Activated CD8-positive, alpha-beta memory T cell treated with anti-CD3 and anti-CD28 coated beads, Interleukin-2, amount 50 U/mL, for 4 hours (primary cell): ENCODE data around the gene CNTN5.

Experiments
- DNase-seq: peaks from one replicate; pipeline ENCODE4 v3.0.0-alpha.2; 2020

Gene CNTN5

GRCh38 chr11:99171330-99171729 lies 150.6 kb downstream of the CNTN5 start:
- DNase-seq = no peak

- no peak for DNase-seq
These were observed 155.7 kb downstream of the CNTN5 start for GRCh38 chr11:99176430-99176829.

GRCh38 chr11:99177446-99177845 lies 156.7 kb downstream of the CNTN5 start:
- no peak for DNase-seq

- DNase-seq = no peak
These were observed 163.4 kb downstream of the CNTN5 start for GRCh38 chr11:99184146-99184545.

- no peak for DNase-seq
These were observed 167.5 kb downstream of the CNTN5 start for GRCh38 chr11:99188221-99188620.

- no peak for DNase-seq
These were observed 172.0 kb downstream of the CNTN5 start for GRCh38 chr11:99192716-99193115.

GRCh38 chr11:99197477-99197876 lies 176.7 kb downstream of the CNTN5 start:
- DNase-seq = no peak

- DNase-seq = no peak
These were observed 177.5 kb downstream of the CNTN5 start for GRCh38 chr11:99198215-99198614.

GRCh38 chr11:99199341-99199740 lies 178.6 kb downstream of the CNTN5 start:
- no peak for DNase-seq

GRCh38 chr11:99200720-99201119 lies 180.0 kb downstream of the CNTN5 start:
- no peak for DNase-seq

GRCh38 chr11:99208813-99209212 lies 188.1 kb downstream of the CNTN5 start:
- DNase-seq = no peak

- no peak for DNase-seq
These were observed 208.8 kb downstream of the CNTN5 start for GRCh38 chr11:99229544-99229943.

- DNase-seq = no peak
These were observed 213.8 kb downstream of the CNTN5 start for GRCh38 chr11:99234534-99234933.

- DNase-seq = no peak
These were observed 217.7 kb downstream of the CNTN5 start for GRCh38 chr11:99238401-99238800.

- no peak for DNase-seq
These were observed 219.7 kb downstream of the CNTN5 start for GRCh38 chr11:99240192-99241030.

- DNase-seq = no peak
These were observed 220.3 kb downstream of the CNTN5 start for GRCh38 chr11:99241066-99241465.

GRCh38 chr11:99244613-99245012 lies 223.9 kb downstream of the CNTN5 start:
- no peak for DNase-seq

- no peak for DNase-seq
These were observed 225.4 kb downstream of the CNTN5 start for GRCh38 chr11:99246199-99246598.

- no peak for DNase-seq
These were observed 235.9 kb downstream of the CNTN5 start for GRCh38 chr11:99256614-99257013.

- DNase-seq = no peak
These were observed 236.4 kb downstream of the CNTN5 start for GRCh38 chr11:99257131-99257530.

GRCh38 chr11:99260696-99261095 lies 239.9 kb downstream of the CNTN5 start:
- no peak for DNase-seq

GRCh38 chr11:99268886-99269285 lies 248.1 kb downstream of the CNTN5 start:
- no peak for DNase-seq

- DNase-seq = no peak
These were observed 250.8 kb downstream of the CNTN5 start for GRCh38 chr11:99271527-99271926.

GRCh38 chr11:99275521-99275920 lies 254.8 kb downstream of the CNTN5 start:
- no peak for DNase-seq

- no peak for DNase-seq
These were observed 256.5 kb downstream of the CNTN5 start for GRCh38 chr11:99277281-99277680.
